D721Med (cell line): Measurements from ENCODE around the gene CARHSP1.

ENCODE experiments used
- DNase-seq: peaks from one replicate; pipeline ENCODE4 v3.0.0; 2011; ENCODE audit warnings: low spot score; ENCODE audit not compliant: insufficient read length
- FAIRE-seq: peaks from 2 replicates; lab custom pipeline; 2011; peaks lifted over from hg19 to GRCh38; lab: Jason Lieb, UNC
- CTCF ChIP-seq: IDR thresholded peaks from 2 replicates; pipeline ENCODE4 v1.5.1; 2012; ENCODE audit warnings: mild to moderate bottlenecking, control low read depth; ENCODE audit not compliant: insufficient read depth; ENCODE audit errors: missing control alignments

The CARHSP1 gene

GRCh38 chr16:8818504-8819270, 50.1 kb downstream of the CARHSP1 start:
- TF ChIP-seq CTCF, result no peak
- no peak for FAIRE-seq
- no peak for DNase-seq

GRCh38 chr16:8816967-8817655, 51.7 kb downstream of the CARHSP1 start:
- no peak for FAIRE-seq
- no peak for TF ChIP-seq CTCF

GRCh38 chr16:8814095-8814806, 54.6 kb downstream of the CARHSP1 start:
- FAIRE-seq, result no peak
- TF ChIP-seq CTCF, result no peak
- no peak for DNase-seq

More at GRCh38 chr16:8816967-8817655, 51.7 kb downstream of the CARHSP1 start:
- no peak for DNase-seq

- DNase-seq (no peak), FAIRE-seq (no peak)
- no peak for TF ChIP-seq CTCF
These were observed 56.5 kb downstream of the CARHSP1 start for GRCh38 chr16:8812162-8812843.

GRCh38 chr16:8808613-8809353, 60.0 kb downstream of the CARHSP1 start:
- no peak for FAIRE-seq
- no peak for TF ChIP-seq CTCF
- no peak for DNase-seq

GRCh38 chr16:8808009-8808408, 60.8 kb downstream of the CARHSP1 start:
- DNase-seq, result no peak
- FAIRE-seq, result no peak
- TF ChIP-seq CTCF, result no peak
